ENCODE results near the gene IL7R. TPM values are rescaled to one million over a fixed set of nuclear protein-coding genes. Genes with fewer than 3 reads are reported as not detected.

IL7R gene
- total RNA-seq (2022; extraction: Qiagen RNA extraction) = 0.24 to 0.46 TPM (median 0.36 TPM) in 5 replicates

GRCh38 chr5:35856765-35857351 is at the start of gene IL7R:
IL7R (plus strand) TSS chr5:35856891; CDS start chr5:35856978, 87 bp downstream.

Other genes starting within 250 kb of the IL7R start
- gene SPEF2, start 239.0 kb upstream of the IL7R start, total RNA-seq (2022; extraction: Qiagen RNA extraction) = 1.7 to 3.4 TPM (median 2.3 TPM) in 5 replicates
- not detected in 5 replicates for gene CAPSL, start 81.7 kb downstream of the IL7R start, total RNA-seq (2022; extraction: Qiagen RNA extraction)
- gene UGT3A1, start 134.5 kb downstream of the IL7R start, total RNA-seq (2022; extraction: Qiagen RNA extraction) = not detected in 5 replicates
- not detected in 5 replicates for gene UGT3A2, start 210.0 kb downstream of the IL7R start, total RNA-seq (2022; extraction: Qiagen RNA extraction)